ENCODE data around the gene PRKCE. TPM values are rescaled to one million over a fixed set of nuclear protein-coding genes. Genes with fewer than 3 reads are reported as not detected.

PRKCE gene
- total and polyA plus RNA-seq, 2 experiments from 2014 or later, result 0.94 to 1.2 TPM

- no peaks in the 10 kb centered on the region for H3K36me3 Mint-ChIP-seq (ENCODE audit: low read depth)
- no peak for TF ChIP-seq STAT1 (IDR thresholded peaks at IDR 0.05; ENCODE audit: unreplicated experiment)
- no peak for TF ChIP-seq ZNF462 (CRISPR knock-in tag; IDR thresholded peaks at IDR 0.05)
- no peak for TF ChIP-seq EZH2 (IDR thresholded peaks at IDR 0.05; ENCODE audit: low read depth, unreplicated experiment)
- TF ChIP-seq CREB1 (CRISPR knock-in tag; IDR thresholded peaks at IDR 0.05; ENCODE audit: low read depth), result no peak
- TF ChIP-seq CTCF (conservative IDR thresholded peaks at IDR 0.05; ENCODE audit: low read depth in 2 of 2), result no peak
- TF ChIP-seq POLR2AphosphoS5 (IDR thresholded peaks at IDR 0.05; ENCODE audit: low read depth), result no peak
- no peak for TF ChIP-seq ZNF331 (CRISPR knock-in tag; IDR thresholded peaks at IDR 0.05; ENCODE audit: low read depth)
- TF ChIP-seq JUNB (IDR thresholded peaks at IDR 0.05; ENCODE audit: unreplicated experiment), result no peak
- no peak for TF ChIP-seq NANOG (IDR thresholded peaks at IDR 0.05; ENCODE audit: borderline replicate concordance)
- TF ChIP-seq, protein P1, sequence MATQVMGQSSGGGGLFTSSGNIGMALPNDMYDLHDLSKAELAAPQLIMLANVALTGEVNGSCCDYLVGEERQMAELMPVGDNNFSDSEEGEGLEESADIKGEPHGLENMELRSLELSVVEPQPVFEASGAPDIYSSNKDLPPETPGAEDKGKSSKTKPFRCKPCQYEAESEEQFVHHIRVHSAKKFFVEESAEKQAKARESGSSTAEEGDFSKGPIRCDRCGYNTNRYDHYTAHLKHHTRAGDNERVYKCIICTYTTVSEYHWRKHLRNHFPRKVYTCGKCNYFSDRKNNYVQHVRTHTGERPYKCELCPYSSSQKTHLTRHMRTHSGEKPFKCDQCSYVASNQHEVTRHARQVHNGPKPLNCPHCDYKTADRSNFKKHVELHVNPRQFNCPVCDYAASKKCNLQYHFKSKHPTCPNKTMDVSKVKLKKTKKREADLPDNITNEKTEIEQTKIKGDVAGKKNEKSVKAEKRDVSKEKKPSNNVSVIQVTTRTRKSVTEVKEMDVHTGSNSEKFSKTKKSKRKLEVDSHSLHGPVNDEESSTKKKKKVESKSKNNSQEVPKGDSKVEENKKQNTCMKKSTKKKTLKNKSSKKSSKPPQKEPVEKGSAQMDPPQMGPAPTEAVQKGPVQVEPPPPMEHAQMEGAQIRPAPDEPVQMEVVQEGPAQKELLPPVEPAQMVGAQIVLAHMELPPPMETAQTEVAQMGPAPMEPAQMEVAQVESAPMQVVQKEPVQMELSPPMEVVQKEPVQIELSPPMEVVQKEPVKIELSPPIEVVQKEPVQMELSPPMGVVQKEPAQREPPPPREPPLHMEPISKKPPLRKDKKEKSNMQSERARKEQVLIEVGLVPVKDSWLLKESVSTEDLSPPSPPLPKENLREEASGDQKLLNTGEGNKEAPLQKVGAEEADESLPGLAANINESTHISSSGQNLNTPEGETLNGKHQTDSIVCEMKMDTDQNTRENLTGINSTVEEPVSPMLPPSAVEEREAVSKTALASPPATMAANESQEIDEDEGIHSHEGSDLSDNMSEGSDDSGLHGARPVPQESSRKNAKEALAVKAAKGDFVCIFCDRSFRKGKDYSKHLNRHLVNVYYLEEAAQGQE (IDR thresholded peaks at IDR 0.05; ENCODE audit: unreplicated experiment), result no peak
- TF ChIP-seq, protein P2, sequence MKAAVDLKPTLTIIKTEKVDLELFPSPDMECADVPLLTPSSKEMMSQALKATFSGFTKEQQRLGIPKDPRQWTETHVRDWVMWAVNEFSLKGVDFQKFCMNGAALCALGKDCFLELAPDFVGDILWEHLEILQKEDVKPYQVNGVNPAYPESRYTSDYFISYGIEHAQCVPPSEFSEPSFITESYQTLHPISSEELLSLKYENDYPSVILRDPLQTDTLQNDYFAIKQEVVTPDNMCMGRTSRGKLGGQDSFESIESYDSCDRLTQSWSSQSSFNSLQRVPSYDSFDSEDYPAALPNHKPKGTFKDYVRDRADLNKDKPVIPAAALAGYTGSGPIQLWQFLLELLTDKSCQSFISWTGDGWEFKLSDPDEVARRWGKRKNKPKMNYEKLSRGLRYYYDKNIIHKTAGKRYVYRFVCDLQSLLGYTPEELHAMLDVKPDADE (IDR thresholded peaks at IDR 0.05), result no peak
- TF ChIP-seq EZH2phosphoT487 (IDR thresholded peaks at IDR 0.05; ENCODE audit: unreplicated experiment), result no peak
- no peak for TF ChIP-seq ZNF114 (CRISPR knock-in tag; IDR thresholded peaks at IDR 0.05)
- H3K4me1 ChIP-seq (ENCODE audit: insufficient read depth), result no peaks in the 10 kb centered on the region
- no peaks in the 10 kb centered on the region for H3K27me3 ChIP-seq (ENCODE audit: insufficient read depth)
- no peak overlapping the region for H2AFZ ChIP-seq
- ATAC-seq (no peak), DNase-seq (ENCODE audit: low spot score) (no peak)
- H3K27me3 Mint-ChIP-seq (ENCODE audit: insufficient read depth, low read depth, poor library complexity), result peaks cover 4% of the 10 kb centered on the region
- no peak overlapping the region for H3K27ac Mint-ChIP-seq
- no peak overlapping the region for H3K4me2 ChIP-seq
- no peaks in the 10 kb centered on the region for H3K79me2 ChIP-seq (replicated peaks; ENCODE audit: insufficient read depth)
- H3K9me3 Mint-ChIP-seq, result no peaks in the 10 kb centered on the region
- H4K20me1 ChIP-seq (replicated peaks; ENCODE audit: insufficient read depth), result no peaks in the 10 kb centered on the region
- no peaks in the 10 kb centered on the region for H3K36me3 ChIP-seq (ENCODE audit: insufficient read depth)
- no peaks in the 10 kb centered on the region for H3K4me1 Mint-ChIP-seq
- no peak overlapping the region for H3K27ac ChIP-seq (ENCODE audit: low read depth)
- H3K4me3 Mint-ChIP-seq, result no peak overlapping the region
- no peak overlapping the region for H3K4me3 ChIP-seq
- H3F3A ChIP-seq (replicated peaks; ENCODE audit: low read depth), result no peaks in the 10 kb centered on the region
- no peaks in the 10 kb centered on the region for H3K9me2 ChIP-seq (ENCODE audit: insufficient read depth)
These were observed 535.7 kb downstream of the PRKCE start for GRCh38 chr2:46187112-46187618.
